H9 (cell line): ENCODE results near the gene RNF214. TPM values are rescaled to one million over a fixed set of nuclear protein-coding genes. Genes with fewer than 3 reads are reported as not detected.
"Not testable (repeated sequence)": the region's sequence is repeated elsewhere in the genome, so short reads cannot be mapped to it uniquely, and the experiment has no call there.

Source experiments
- DNase-seq: peaks from one replicate; pipeline ENCODE4 v3.0.0-alpha.2; 2017
- H2AFZ ChIP-seq: one replicate; pipeline ENCODE4 v1.6.1; 2013; ENCODE audit warnings: mild to moderate bottlenecking, low read length, control low read depth, moderate library complexity
- H2AK5ac ChIP-seq: 2 replicates; pipeline ENCODE4 v1.6.1; 2013; ENCODE audit warnings: low read length, control low read depth, mixed read lengths; ENCODE audit not compliant: insufficient read length
- H2BK120ac ChIP-seq: one replicate; pipeline ENCODE4 v1.6.1; 2013; ENCODE audit warnings: low read depth, mild to moderate bottlenecking, low read length, control low read depth, inconsistent platforms; ENCODE audit not compliant: poor library complexity, severe bottlenecking
- H2BK12ac ChIP-seq: 2 replicates; pipeline ENCODE4 v1.6.1; 2013; ENCODE audit warnings: low read length, control low read depth, mixed read lengths, low read depth; ENCODE audit not compliant: insufficient read length
- H2BK15ac ChIP-seq: 2 replicates; pipeline ENCODE4 v1.6.1; 2013; ENCODE audit warnings: low read depth, low read length, control low read depth
- H2BK20ac ChIP-seq: one replicate; pipeline ENCODE4 v1.6.1; 2013; ENCODE audit warnings: low read depth, mild to moderate bottlenecking, low read length, control low read depth, inconsistent platforms; ENCODE audit not compliant: poor library complexity, severe bottlenecking
- H2BK5ac ChIP-seq: 2 replicates; pipeline ENCODE4 v1.6.1; 2013; ENCODE audit warnings: low read length, control low read depth, mixed read lengths; ENCODE audit not compliant: insufficient read length
- H3K14ac ChIP-seq: 2 replicates; pipeline ENCODE4 v1.6.1; 2013; ENCODE audit warnings: low read length, control low read depth; ENCODE audit not compliant: insufficient read depth
- H3K18ac ChIP-seq: 2 replicates; pipeline ENCODE4 v1.6.1; 2013; ENCODE audit warnings: low read depth, mild to moderate bottlenecking, mixed read lengths, low read length, control low read depth; ENCODE audit not compliant: insufficient read length
- H3K23ac ChIP-seq: 2 replicates; pipeline ENCODE4 v1.6.1; 2013; ENCODE audit warnings: low read length, control low read depth, mixed read lengths, low read depth; ENCODE audit not compliant: insufficient read length
- H3K23me2 ChIP-seq: 2 replicates; pipeline ENCODE4 v1.6.1; 2013; ENCODE audit warnings: low read depth, mild to moderate bottlenecking, mixed read lengths, low read length, control low read depth; ENCODE audit not compliant: insufficient read length, poor library complexity, severe bottlenecking
- H3K27ac ChIP-seq: 2 replicates; pipeline ENCODE4 v1.5.1; 2013; ENCODE audit warnings: low read length, control low read depth, mixed read lengths, low read depth; ENCODE audit not compliant: insufficient read length
- H3K27me3 ChIP-seq: 2 replicates; pipeline ENCODE4 v1.6.1; 2013; ENCODE audit warnings: low read length, control low read depth, inconsistent platforms; ENCODE audit not compliant: insufficient read depth
- H3K4ac ChIP-seq: 2 replicates; pipeline ENCODE4 v1.6.1; 2013; ENCODE audit warnings: low read depth, mild to moderate bottlenecking, control low read depth, inconsistent platforms, low read length, moderate library complexity
- H3K4me1 ChIP-seq: 2 replicates; pipeline ENCODE4 v1.6.1; 2013; ENCODE audit warnings: low read length, control low read depth, inconsistent platforms; ENCODE audit not compliant: insufficient read depth
- H3K4me2 ChIP-seq: 2 replicates; pipeline ENCODE4 v1.6.1; 2013; ENCODE audit warnings: low read length, control low read depth, mixed read lengths; ENCODE audit not compliant: insufficient read length, insufficient read depth
- H3K56ac ChIP-seq: 2 replicates; pipeline ENCODE4 v1.6.1; 2013; ENCODE audit warnings: low read depth, mild to moderate bottlenecking, mixed read lengths, low read length, control low read depth; ENCODE audit not compliant: insufficient read length
- H3K79me1 ChIP-seq: 2 replicates; pipeline ENCODE4 v1.6.1; 2013; ENCODE audit warnings: low read depth, mild to moderate bottlenecking, moderate library complexity, low read length, control low read depth, inconsistent platforms; ENCODE audit not compliant: insufficient read depth, poor library complexity, severe bottlenecking
- H3K79me2 ChIP-seq: 2 replicates; pipeline ENCODE4 v1.6.1; 2013; ENCODE audit warnings: low read length, control low read depth, inconsistent platforms; ENCODE audit not compliant: insufficient read depth
- H3K9ac ChIP-seq: 2 replicates; pipeline ENCODE4 v1.6.1; 2013; ENCODE audit warnings: low read length, control low read depth, mixed read lengths; ENCODE audit not compliant: insufficient read length; ENCODE audit errors: extremely low read depth
- H3K9me3 ChIP-seq: one replicate; pipeline ENCODE4 v1.6.1; 2013; ENCODE audit warnings: low read depth, low read length, inconsistent platforms; ENCODE audit not compliant: control insufficient read depth
- H3T11ph ChIP-seq: one replicate; pipeline ENCODE4 v1.6.1; 2013; ENCODE audit warnings: mild to moderate bottlenecking, low read length, control low read depth, inconsistent platforms
- H4K20me1 ChIP-seq: one replicate; pipeline ENCODE4 v1.6.1; 2013; ENCODE audit not compliant: control insufficient read depth, insufficient read length, insufficient read depth
- H4K5ac ChIP-seq: 2 replicates; pipeline ENCODE4 v1.6.1; 2013; ENCODE audit warnings: low read depth, mild to moderate bottlenecking, mixed read lengths, low read length, control low read depth; ENCODE audit not compliant: insufficient read length
- H4K8ac ChIP-seq: replicated peaks from 2 replicates; pipeline ENCODE4 v1.6.1; 2013; ENCODE audit warnings: low read length, control low read depth, mixed read lengths, low read depth; ENCODE audit not compliant: insufficient read length
- H4K91ac ChIP-seq: 2 replicates; pipeline ENCODE4 v1.6.1; 2013; ENCODE audit warnings: low read depth, mild to moderate bottlenecking, moderate library complexity, mixed read lengths, low read length, control low read depth; ENCODE audit not compliant: insufficient read length
- H3K27ac Mint-ChIP-seq, 3 experiments: 2 replicates in 2 of 3; 3 replicates in 1 of 3; pipeline ENCODE4 v1.8.0; 2020 to 2021; ENCODE audit warnings: mixed read lengths in 3 of 3, mild to moderate bottlenecking in 1 of 3, moderate library complexity in 1 of 3
- H3K27me3 Mint-ChIP-seq: 2 replicates; pipeline ENCODE4 v1.8.0; 2021; ENCODE audit warnings: low read depth, mild to moderate bottlenecking, moderate library complexity, mixed read lengths
- H3K36me3 Mint-ChIP-seq, 3 experiments: 2 replicates in 2 of 3; 3 replicates in 1 of 3; pipeline ENCODE4 v1.8.0; 2020 to 2021; ENCODE audit warnings: low read depth in 3 of 3, mixed read lengths in 3 of 3; ENCODE audit not compliant: insufficient read depth in 1 of 3
- H3K4me1 Mint-ChIP-seq, 2 experiments: 2 replicates each; pipeline ENCODE4 v1.8.0; 2020; ENCODE audit warnings: mixed read lengths in 2 of 2
- H3K4me3 Mint-ChIP-seq, 2 experiments: 2 replicates in 1 of 2; 3 replicates in 1 of 2; pipeline ENCODE4 v1.8.0; 2020 to 2021; ENCODE audit warnings: mild to moderate bottlenecking in 2 of 2, mixed read lengths in 2 of 2, moderate library complexity in 1 of 2
- H3K9me3 Mint-ChIP-seq, 2 experiments: 2 replicates in 1 of 2; 3 replicates in 1 of 2; pipeline ENCODE4 v1.8.0; 2020; ENCODE audit warnings: mild to moderate bottlenecking in 2 of 2, mixed read lengths in 2 of 2, moderate library complexity in 1 of 2
- WGBS: extraction: QIAGEN DNeasy Blood & Tissue Kit; methylation state at CpG from one replicate; pipeline ENCODE4 v1.1.7; 2013; ENCODE audit warnings: missing lambda C conversion rate, low lambda C conversion rate, mixed read lengths; ENCODE audit not compliant: insufficient read length; ENCODE audit errors: extremely low coverage; 5-methylcytosine and 5-hydroxymethylcytosine counted together
- total RNA-seq: library from RNA; stranded (reverse); gene quantifications from 2 replicates; pipeline ENCODE4 v1.2.1, GENCODE V29; 2021
- TF ChIP-seq, protein P1 (sequence below): fragments of 200-600 bp; sonication (generic); conservative IDR thresholded peaks from 3 replicates; pipeline ENCODE4 v1.8.0; 2021; ENCODE audit warnings: antibody characterized with exemption, mild to moderate bottlenecking

RNF214 gene
- total RNA-seq, 1 experiment from 2014 or later, result 26.0 TPM

DNA sequence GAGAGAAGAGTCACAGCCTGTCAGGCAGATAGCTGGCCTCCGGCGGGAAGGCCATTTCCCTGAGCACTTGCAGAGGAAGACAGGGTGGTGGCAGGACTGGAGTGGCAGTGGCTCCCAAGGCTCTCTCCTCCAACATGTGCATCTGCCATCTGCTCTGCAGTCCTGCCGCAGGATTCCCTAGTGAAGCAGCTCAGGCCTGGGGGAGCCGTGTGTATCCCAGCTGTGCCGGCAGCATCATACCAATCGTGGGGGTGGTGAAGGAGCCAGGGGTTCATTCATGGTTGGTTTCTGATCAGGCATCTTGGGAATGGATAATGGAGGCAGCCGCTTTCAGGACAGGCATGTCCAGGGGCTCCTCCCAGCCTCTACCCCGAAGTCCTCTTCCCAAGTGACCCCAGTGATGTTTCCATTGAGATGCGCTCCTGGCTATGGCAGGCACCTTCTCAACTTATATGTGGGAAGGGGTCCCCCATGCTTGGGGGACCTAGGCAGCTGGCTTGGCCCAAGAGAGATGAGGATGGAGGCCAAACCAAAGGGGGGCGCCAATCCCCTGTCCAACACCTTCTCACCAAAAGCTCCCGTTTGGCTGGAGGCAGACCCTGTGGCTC, 27.2 kb upstream of the RNF214 start:
- no peak overlapping the region for H3K9ac ChIP-seq
- H3K79me1 ChIP-seq, result no peaks in the 10 kb centered on the region
- H2BK12ac ChIP-seq, result no peak overlapping the region
- no peak overlapping the region for H4K91ac ChIP-seq
- H2AFZ ChIP-seq, result no peak overlapping the region
- H2BK120ac ChIP-seq, result no peak overlapping the region
- H4K8ac ChIP-seq, result no peak overlapping the region
- H4K20me1 ChIP-seq, result no peaks in the 10 kb centered on the region
- H3K14ac ChIP-seq, result no peak overlapping the region
- no peak overlapping the region for H2BK20ac ChIP-seq
- H3K9me3 ChIP-seq, result no peaks in the 10 kb centered on the region
- H3K4ac ChIP-seq, result no peak overlapping the region
- no peak overlapping the region for H4K5ac ChIP-seq
- Mint-ChIP-seq H3K4me1 (peaks cover 11 to 14% of the 10 kb centered on the region in 2 experiments), H3K9me3 (no peaks in the 10 kb centered on the region), H3K27me3 (peaks cover 2% of the 10 kb centered on the region; the same call in 1 of the 2 replicates), H3K36me3 (peaks cover 10 to 32% (median 29%) of the 10 kb centered on the region in 3 experiments; a peak in 6 of 7 replicates), H3K27ac (no peak overlapping the region; a peak in 1 of 7 replicates), H3K4me3 (no peak overlapping the region)
- peaks cover 3% of the 10 kb centered on the region; the same call in 1 of the 2 replicates for H3K79me2 ChIP-seq
- no peaks in the 10 kb centered on the region for H3K27me3 ChIP-seq
- no peak overlapping the region for H3K18ac ChIP-seq
- no peak overlapping the region for H3K4me2 ChIP-seq
- DNase-seq, result no peak
- no peak overlapping the region for H3K56ac ChIP-seq
- no peaks in the 10 kb centered on the region for H3K4me1 ChIP-seq
- TF ChIP-seq, protein P1, sequence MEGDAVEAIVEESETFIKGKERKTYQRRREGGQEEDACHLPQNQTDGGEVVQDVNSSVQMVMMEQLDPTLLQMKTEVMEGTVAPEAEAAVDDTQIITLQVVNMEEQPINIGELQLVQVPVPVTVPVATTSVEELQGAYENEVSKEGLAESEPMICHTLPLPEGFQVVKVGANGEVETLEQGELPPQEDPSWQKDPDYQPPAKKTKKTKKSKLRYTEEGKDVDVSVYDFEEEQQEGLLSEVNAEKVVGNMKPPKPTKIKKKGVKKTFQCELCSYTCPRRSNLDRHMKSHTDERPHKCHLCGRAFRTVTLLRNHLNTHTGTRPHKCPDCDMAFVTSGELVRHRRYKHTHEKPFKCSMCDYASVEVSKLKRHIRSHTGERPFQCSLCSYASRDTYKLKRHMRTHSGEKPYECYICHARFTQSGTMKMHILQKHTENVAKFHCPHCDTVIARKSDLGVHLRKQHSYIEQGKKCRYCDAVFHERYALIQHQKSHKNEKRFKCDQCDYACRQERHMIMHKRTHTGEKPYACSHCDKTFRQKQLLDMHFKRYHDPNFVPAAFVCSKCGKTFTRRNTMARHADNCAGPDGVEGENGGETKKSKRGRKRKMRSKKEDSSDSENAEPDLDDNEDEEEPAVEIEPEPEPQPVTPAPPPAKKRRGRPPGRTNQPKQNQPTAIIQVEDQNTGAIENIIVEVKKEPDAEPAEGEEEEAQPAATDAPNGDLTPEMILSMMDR, result peak; percentile 33; the same call in 1 of the 3 replicates
- H3K23ac ChIP-seq, result no peak overlapping the region
- WGBS, result no CpG with 5 or more reads among the region's 11 CpGs
- no peak overlapping the region for H3K27ac ChIP-seq
- H2BK5ac ChIP-seq, result no peak overlapping the region
- no peak overlapping the region for H3T11ph ChIP-seq
- no peak overlapping the region for H2AK5ac ChIP-seq
- H2BK15ac ChIP-seq, result no peak overlapping the region
- H3K23me2 ChIP-seq, result no peaks in the 10 kb centered on the region

DNA sequence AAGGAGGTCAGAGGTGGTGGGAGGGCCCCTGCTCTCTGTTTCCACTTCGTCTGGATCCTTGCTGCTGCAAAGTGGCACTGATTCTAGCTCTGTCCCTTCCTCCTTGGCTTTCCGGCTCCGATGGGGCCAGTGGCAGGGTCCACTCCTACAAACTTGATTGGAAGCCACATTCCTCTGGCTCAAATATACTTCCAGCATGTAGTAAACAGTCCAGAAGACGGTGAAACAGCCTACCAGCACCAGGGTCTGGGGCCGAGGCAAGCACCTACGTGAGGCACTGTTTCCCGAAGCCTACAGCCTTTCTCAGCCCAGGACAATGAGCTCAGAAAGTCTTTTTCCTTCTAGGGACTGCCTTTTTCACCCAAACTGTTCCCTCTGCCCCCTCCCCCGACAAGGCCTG, 26.4 kb upstream of the RNF214 start:
- not testable (repeated sequence) for H3K18ac ChIP-seq, H3K14ac ChIP-seq, H3K27ac ChIP-seq, H2AFZ ChIP-seq, H3K9me3 ChIP-seq, H3K4me1 ChIP-seq, H2AK5ac ChIP-seq, H3K4me2 ChIP-seq, H3T11ph ChIP-seq, H3K9me3 Mint-ChIP-seq, H3K27me3 Mint-ChIP-seq, H2BK20ac ChIP-seq, H4K5ac ChIP-seq, H3K56ac ChIP-seq, H3K4me1 Mint-ChIP-seq, H3K4ac ChIP-seq, H3K79me2 ChIP-seq, H3K9ac ChIP-seq, H3K23me2 ChIP-seq, H2BK15ac ChIP-seq, H3K79me1 ChIP-seq, H4K20me1 ChIP-seq, H2BK5ac ChIP-seq, H4K91ac ChIP-seq, H3K4me3 Mint-ChIP-seq, H3K27me3 ChIP-seq, H2BK120ac ChIP-seq, H3K23ac ChIP-seq, H4K8ac ChIP-seq, H2BK12ac ChIP-seq, DNase-seq
- H3K36me3 Mint-ChIP-seq, result peaks cover 10 to 32% (median 29%) of the 10 kb centered on the region in 3 experiments; a peak in 6 of 7 replicates
- WGBS, result no CpG with 5 or more reads among the region's 8 CpGs
- peak overlapping the region in 2 of 3 experiments; percentile 70 to 85; a peak in 2 of 7 replicates for H3K27ac Mint-ChIP-seq
